ENCODE measurements around the gene MCTP1. TPM values are rescaled to one million over a fixed set of nuclear protein-coding genes. Genes with fewer than 3 reads are reported as not detected.

Gene MCTP1
- total RNA-seq, 1 experiment from 2014 or later, result 0.44 TPM

DNA sequence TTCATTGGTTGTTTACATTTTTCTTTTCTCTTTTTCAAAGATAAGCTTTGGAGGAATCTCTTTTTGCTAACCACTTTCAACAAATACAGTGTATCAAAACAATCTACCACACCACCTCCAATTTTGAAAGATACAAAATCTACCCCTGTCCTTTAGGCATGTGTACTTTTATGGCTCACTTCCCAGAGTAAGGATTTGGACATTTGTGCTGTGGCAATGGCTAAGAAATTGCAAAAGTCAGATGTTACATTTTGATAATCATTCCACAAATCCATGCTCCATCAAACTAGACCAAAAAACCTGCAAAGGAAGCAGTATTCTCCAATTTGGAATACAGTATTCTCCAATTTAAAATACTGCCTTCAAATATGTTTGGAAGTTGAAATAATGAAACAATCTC, 204.9 kb downstream of the MCTP1 start:
- H3K4me1 ChIP-seq (ENCODE audit: control insufficient read depth in 1 of 2, insufficient read depth in 2 of 2, low read length in 2 of 2), result 0 out of 4 replicates have a peak, but pooled peaks cover 0 to 3% of the 10 kb centered on the region in 2 experiments
- no peaks in the 10 kb centered on the region for H3K79me2 ChIP-seq (ENCODE audit: insufficient read depth, low read length)
- H3K9ac ChIP-seq (ENCODE audit: low read length), result no peak overlapping the region
- H3K27ac ChIP-seq (ENCODE audit: low read depth, low read length), result no peak overlapping the region
- no peaks in the 10 kb centered on the region for H3K27me3 ChIP-seq (ENCODE audit: insufficient read depth, low read length)
- no peak overlapping the region for H3K4me3 ChIP-seq (replicated peaks in 1 of 2; ENCODE audit: low read depth in 1 of 2, low read length in 2 of 2)
- CTCF ChIA-PET, result interaction anchor here (1.0 kb wide), 1 partner anchor 24 kb away, joined by 3 read pairs; no protein-coding TSS in a partner anchor
- RAD21 ChIA-PET (ENCODE audit: low non-redundant PET in 1 of 2, low total read pairs in 2 of 2, uncharacterized antibody in 2 of 2, unreplicated experiment in 2 of 2), result no interaction called here
- TF ChIP-seq EZH2 (IDR thresholded peaks at IDR 0.05) (no peak), CEBPB (IDR thresholded peaks at IDR 0.05; ENCODE audit: low read depth) (no peak), ELF1 (IDR thresholded peaks at IDR 0.05; ENCODE audit: borderline replicate concordance, low read depth) (no peak), REST (IDR thresholded peaks at IDR 0.05; ENCODE audit: low read depth) (no peak), YY1 (IDR thresholded peaks at IDR 0.05; ENCODE audit: extremely low read depth, insufficient replicate concordance, low read depth, low read length) (no peak), POLR2AphosphoS5 (IDR thresholded peaks at IDR 0.05; ENCODE audit: low read depth, low read length) (no peak), ZBTB33 (IDR thresholded peaks at IDR 0.05; ENCODE audit: extremely low read depth, insufficient replicate concordance, low read length) (no peak), TCF7L2 (IDR thresholded peaks at IDR 0.05; ENCODE audit: borderline replicate concordance, extremely low read depth, insufficient read depth, insufficient read length) (no peak), ZFX (IDR thresholded peaks at IDR 0.05) (no peak), EZH2phosphoT487 (IDR thresholded peaks at IDR 0.05; ENCODE audit: borderline replicate concordance) (no peak), FOSL1 (IDR thresholded peaks at IDR 0.05; ENCODE audit: low read depth) (no peak), JUND (IDR thresholded peaks at IDR 0.05) (no peak), POLR2A (IDR thresholded peaks at IDR 0.05; ENCODE audit: borderline replicate concordance, extremely low read depth, insufficient read depth, insufficient read length) (no peak), ATF3 (IDR thresholded peaks at IDR 0.05) (no peak), SRF (IDR thresholded peaks at IDR 0.05; ENCODE audit: low read depth) (no peak), CBX3 (IDR thresholded peaks at IDR 0.05; ENCODE audit: low read depth) (no peak)
- TF ChIP-seq, protein P1, sequence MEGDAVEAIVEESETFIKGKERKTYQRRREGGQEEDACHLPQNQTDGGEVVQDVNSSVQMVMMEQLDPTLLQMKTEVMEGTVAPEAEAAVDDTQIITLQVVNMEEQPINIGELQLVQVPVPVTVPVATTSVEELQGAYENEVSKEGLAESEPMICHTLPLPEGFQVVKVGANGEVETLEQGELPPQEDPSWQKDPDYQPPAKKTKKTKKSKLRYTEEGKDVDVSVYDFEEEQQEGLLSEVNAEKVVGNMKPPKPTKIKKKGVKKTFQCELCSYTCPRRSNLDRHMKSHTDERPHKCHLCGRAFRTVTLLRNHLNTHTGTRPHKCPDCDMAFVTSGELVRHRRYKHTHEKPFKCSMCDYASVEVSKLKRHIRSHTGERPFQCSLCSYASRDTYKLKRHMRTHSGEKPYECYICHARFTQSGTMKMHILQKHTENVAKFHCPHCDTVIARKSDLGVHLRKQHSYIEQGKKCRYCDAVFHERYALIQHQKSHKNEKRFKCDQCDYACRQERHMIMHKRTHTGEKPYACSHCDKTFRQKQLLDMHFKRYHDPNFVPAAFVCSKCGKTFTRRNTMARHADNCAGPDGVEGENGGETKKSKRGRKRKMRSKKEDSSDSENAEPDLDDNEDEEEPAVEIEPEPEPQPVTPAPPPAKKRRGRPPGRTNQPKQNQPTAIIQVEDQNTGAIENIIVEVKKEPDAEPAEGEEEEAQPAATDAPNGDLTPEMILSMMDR (IDR thresholded peaks at IDR 0.05 in 2 of 3, conservative IDR thresholded peaks at IDR 0.05 in 1 of 3; ENCODE audit: borderline replicate concordance in 1 of 3, insufficient read depth in 1 of 3, low read depth in 2 of 3, low read length in 2 of 3), result no peak
- H3K36me3 ChIP-seq (ENCODE audit: control insufficient read depth in 1 of 2, insufficient read depth in 2 of 2, low read length in 2 of 2), result no peaks in the 10 kb centered on the region
- H3K9me3 ChIP-seq (ENCODE audit: control insufficient read depth in 1 of 2, insufficient read depth in 1 of 2, low read depth in 1 of 2, low read length in 2 of 2), result no peaks in the 10 kb centered on the region
- DNase-seq (ENCODE audit: low read depth, low spot score) (no peak), ATAC-seq (no peak)
- H3K9me2 ChIP-seq (ENCODE audit: insufficient read depth), result no peaks in the 10 kb centered on the region
- intact Hi-C loops (cut with micrococcal nuclease), result no loop called here
- no peaks in the 10 kb centered on the region for H4K20me1 ChIP-seq (ENCODE audit: insufficient read depth)
- no peak overlapping the region for H3K4me2 ChIP-seq (ENCODE audit: low read length)
- no peak overlapping the region for H2AFZ ChIP-seq (ENCODE audit: low read depth, low read length, poor library complexity, severe bottlenecking)
- no TSS peak for BruUV-seq (replicated peaks)
- POLR2A ChIA-PET, result no interaction called here

Measured in HCT116 (cell line).